SJSA1 (cell line): Measurements from ENCODE around the gene SNAP47. TPM values are rescaled to one million over a fixed set of nuclear protein-coding genes. Genes with fewer than 3 reads are reported as not detected.

ENCODE experiments used
- DNase-seq, 2 experiments: peaks; one replicate each; pipeline ENCODE4 v3.0.0-alpha.2; 2015 to 2020; ENCODE audit warnings: low spot score in 2 of 2, low read depth in 1 of 2
- H3K27ac ChIP-seq: fragments of 250-450 bp; sonication (Bioruptor Pico); 2 replicates; pipeline ENCODE4 v1.5.1; 2020; ENCODE audit warnings: mild to moderate bottlenecking, moderate library complexity
- H3K27me3 ChIP-seq: fragments of 250-450 bp; sonication (Bioruptor Pico); replicated peaks from 2 replicates; pipeline ENCODE4 v1.5.1; 2020; ENCODE audit warnings: mild to moderate bottlenecking, moderate library complexity
- H3K36me3 ChIP-seq: fragments of 250-450 bp; sonication (Bioruptor Pico); 2 replicates; pipeline ENCODE4 v1.5.1; 2020; ENCODE audit warnings: mild to moderate bottlenecking
- H3K4me1 ChIP-seq: fragments of 250-450 bp; sonication (Bioruptor Pico); replicated peaks from 2 replicates; pipeline ENCODE4 v1.6.1; 2021; ENCODE audit warnings: mild to moderate bottlenecking
- H3K4me3 ChIP-seq: fragments of 250-450 bp; sonication (Bioruptor Pico); 2 replicates; pipeline ENCODE4 v1.5.1; 2020; ENCODE audit warnings: mild to moderate bottlenecking
- H3K9me3 ChIP-seq: fragments of 250-450 bp; sonication (Bioruptor Pico); replicated peaks from 2 replicates; pipeline ENCODE4 v1.5.1; 2020; ENCODE audit warnings: mild to moderate bottlenecking
- total RNA-seq: library from RNA; depleted of rRNA; stranded (reverse); fragments of >200 nt; shearing (Covaris generic); gene quantifications from 2 replicates; pipeline ENCODE4 v1.2.3, GENCODE V29; 2014

The SNAP47 gene
- total RNA-seq, 1 experiment from 2014 or later: 51.2 TPM

DNA sequence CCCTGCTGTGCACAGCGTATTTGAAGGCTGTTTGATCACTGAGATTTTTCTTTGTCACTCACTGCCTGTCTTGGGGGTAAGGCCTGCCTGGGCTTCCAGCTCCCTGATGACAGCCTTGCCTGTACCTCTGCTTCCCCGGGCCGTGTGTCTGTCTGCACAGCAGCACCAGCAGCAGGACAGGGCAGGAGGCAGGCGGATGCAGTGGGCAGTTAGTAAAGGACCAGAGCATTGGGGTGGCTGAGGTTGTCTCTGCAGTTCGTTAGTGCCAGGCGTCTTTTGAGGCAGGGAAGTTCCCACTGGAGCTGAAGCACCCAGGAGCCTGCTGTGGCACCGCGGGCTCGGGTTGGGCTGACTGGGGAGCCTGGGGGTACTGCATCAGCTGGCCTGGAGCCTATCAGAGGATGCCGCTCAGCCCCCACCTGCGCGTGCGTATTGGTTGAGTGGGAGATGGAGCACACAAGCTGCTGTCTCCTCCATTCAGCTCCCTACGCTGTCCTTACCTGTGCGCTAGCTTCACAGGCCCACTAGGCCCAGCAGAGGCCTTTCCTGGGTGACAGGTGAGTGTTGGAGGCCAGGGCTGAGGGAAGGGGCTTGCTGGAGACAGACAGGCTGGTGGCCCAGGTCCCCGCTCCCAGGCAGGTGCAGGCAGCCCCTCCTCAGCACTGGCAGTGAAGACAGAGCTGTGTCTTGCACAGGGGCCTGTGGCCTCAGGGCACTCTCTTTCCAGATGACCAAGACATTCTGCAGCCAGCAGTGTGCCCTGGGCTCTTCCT is 28.2 kb downstream of the SNAP47 start:
- DNase-seq: no peak
- H3K4me3 ChIP-seq: no peak overlapping the region
- no peaks in the 10 kb centered on the region for H3K9me3 ChIP-seq
- no peak overlapping the region for H3K27ac ChIP-seq
- H3K4me1 ChIP-seq: peaks cover 46% of the 10 kb centered on the region
- peaks cover 74% of the 10 kb centered on the region for H3K36me3 ChIP-seq
- H3K27me3 ChIP-seq: no peaks in the 10 kb centered on the region

DNA sequence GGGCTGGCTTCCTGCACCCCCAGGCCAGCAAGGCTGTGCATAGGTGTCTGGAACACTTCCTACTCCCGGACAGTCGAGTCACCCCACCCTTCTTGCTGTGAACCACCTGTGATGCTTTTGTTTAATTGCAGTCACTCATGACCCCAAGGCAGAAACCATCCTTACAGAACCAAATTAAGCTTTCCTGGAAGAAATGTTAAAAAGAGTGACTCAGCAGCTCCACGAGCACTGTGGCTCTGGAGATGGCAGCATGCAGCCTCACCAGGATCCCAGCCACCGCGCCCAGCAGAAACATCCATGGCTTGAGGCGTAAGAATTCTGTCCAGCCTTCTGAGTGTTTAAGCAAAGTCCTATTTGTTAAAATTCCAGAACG is 28.8 kb downstream of the SNAP47 start:
- Histone ChIP-seq H3K27me3 (no peaks in the 10 kb centered on the region), H3K9me3 (no peaks in the 10 kb centered on the region), H3K36me3 (peaks cover 77% of the 10 kb centered on the region), H3K27ac (no peak overlapping the region), H3K4me3 (no peak overlapping the region), H3K4me1 (peaks cover 40% of the 10 kb centered on the region)
- no peak for DNase-seq

DNA sequence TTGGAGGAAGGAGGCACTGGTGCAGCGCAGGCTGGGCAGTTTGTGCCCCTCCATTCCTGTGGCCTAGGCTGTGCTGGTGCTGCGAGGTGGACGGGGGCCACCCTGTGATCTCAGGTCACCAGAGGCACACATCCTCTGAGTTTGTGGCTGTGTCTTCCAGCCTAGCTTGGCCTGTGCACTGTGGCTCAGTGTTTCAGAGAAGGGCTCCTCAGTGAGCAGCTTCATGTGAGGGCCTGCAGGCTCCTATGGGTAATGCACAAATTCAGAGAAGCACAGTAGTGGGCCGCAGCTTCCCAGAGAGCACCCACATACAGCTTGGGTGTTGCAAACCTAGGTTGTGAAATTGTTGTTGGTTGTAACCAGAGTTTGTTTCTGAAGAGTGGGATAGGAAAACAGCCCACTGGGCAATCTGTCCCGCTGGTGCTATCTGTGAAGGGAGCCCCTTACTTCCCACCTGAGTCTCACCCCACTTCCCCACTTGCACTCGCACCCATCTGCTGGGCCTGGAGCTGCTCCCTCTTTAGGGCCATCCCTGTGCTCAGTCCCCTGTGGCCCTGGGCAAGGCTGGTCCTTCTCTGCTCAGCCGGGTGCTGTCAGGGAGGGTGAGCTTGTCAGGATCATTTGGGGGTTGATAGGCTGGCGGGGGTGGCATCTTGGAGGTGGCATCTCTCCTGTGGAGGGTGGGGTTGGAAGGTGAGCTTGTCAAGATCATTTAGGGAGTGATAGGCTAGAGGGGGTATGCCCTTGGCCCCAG is 30.2 kb downstream of the SNAP47 start:
- no peak for DNase-seq
- Histone ChIP-seq H3K9me3 (no peaks in the 10 kb centered on the region), H3K27ac (no peak overlapping the region), H3K4me1 (peaks cover 26% of the 10 kb centered on the region), H3K27me3 (no peaks in the 10 kb centered on the region), H3K4me3 (no peak overlapping the region), H3K36me3 (peaks cover 70% of the 10 kb centered on the region)

DNA sequence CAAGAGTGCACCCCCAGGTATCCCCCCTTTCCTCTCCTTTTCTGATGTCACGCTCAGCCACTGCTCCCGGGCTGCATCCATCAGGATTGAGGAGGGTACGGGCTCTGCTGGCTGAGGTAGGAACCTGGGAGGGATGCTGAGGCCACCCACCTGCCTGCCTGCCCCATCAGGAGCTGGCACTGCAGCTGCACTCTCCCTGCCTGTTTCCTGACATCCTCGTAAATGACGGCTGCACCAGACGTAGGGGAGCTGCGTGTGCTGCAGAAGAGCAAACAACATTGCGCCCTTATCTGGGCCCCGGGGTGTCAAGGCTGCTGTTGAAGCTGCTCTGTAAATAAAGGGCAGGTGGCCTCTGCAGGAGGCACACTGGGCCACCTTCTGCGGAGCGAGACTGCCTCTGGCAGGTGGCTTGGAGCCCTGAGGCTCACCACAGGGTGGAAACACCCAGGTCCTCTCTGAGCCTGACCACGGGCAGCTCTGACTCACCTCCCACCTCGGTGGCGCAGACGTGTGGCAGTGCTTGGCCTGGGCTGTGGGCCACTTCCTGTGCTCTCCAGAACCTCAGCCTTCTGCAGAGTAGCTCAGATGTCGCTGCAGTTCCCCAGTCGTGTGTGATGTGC is 30.9 kb downstream of the SNAP47 start:
- no peak overlapping the region for H3K4me3 ChIP-seq
- H3K27me3 ChIP-seq: no peaks in the 10 kb centered on the region
- H3K4me1 ChIP-seq: peaks cover 21% of the 10 kb centered on the region
- H3K9me3 ChIP-seq: no peaks in the 10 kb centered on the region
- DNase-seq: no peak
- H3K36me3 ChIP-seq: peaks cover 64% of the 10 kb centered on the region
- H3K27ac ChIP-seq: no peak overlapping the region

DNA sequence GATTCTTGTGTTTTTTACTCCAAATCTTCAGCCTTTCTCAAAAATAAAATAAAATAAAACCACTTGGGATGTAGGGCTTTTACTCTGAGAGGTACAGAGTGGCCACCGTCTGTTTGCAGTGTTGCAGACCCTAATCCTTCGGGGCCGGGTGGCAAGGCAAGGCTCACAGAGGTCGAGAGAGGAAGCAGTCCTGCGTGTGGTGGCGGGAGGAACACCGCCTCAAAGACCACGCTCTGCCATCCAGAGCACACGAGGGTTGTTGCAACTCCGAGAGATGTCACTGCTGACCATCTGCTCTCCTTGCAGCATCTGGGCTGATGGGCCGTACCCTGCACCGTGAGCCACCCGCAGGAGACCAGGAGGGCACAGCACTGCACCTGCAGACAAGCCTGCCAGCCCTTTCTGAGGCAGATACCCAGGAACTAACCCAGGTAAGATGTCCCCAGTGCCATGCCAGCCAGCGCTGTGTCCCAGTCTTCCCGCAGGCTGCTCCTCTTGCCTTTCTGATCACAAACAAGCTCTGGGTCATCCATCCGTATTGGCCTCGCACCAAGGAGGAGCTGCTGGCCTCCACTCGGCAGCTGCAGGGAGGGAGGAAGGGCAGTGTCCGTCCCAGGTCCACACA is 31.5 kb downstream of the SNAP47 start:
- Histone ChIP-seq H3K27ac (no peak overlapping the region), H3K4me1 (peaks cover 21% of the 10 kb centered on the region)

DNA sequence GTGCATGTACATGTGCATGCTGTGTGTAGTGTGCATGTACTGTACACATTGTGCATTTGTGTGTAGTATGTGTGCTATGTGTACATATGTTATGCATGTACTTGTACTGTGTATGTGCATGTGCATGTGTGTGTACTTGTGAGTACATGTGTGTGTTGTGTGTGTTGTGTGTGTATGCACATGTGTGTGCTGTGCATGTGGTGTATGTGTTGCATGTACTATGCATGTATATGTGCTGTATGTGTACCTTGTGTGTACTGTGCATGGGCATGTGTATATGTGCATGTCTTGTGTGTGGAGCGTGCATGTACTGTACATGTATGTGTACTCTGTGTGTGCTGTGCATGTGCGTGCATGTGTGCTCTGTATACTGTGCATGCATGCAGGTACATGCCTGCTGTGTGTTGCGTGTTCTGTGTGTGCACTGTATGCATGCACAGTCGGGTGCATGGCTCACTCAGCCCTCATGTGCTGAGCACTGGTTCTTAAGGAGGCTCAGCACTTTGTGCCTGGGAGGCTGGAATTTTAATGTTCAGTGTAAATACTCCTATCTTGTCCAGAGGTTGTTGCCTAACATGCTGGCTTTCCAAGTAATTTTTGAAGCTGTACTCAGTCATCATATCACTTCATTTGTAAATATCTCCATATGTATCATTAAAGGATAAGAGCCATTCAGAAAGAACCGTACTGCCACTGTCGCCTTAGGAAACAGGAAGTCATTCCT is 32.3 kb downstream of the SNAP47 start:
- Histone ChIP-seq H3K9me3 (no peaks in the 10 kb centered on the region), H3K4me1 (peaks cover 15% of the 10 kb centered on the region), H3K36me3 (peaks cover 51% of the 10 kb centered on the region), H3K27me3 (no peaks in the 10 kb centered on the region), H3K4me3 (no peak overlapping the region), H3K27ac (no peak overlapping the region)
- DNase-seq: no peak

More for the DNA sequence above, 31.5 kb downstream of the SNAP47 start:
- DNase-seq: no peak
- H3K27me3 ChIP-seq: no peaks in the 10 kb centered on the region
- no peak overlapping the region for H3K4me3 ChIP-seq
- peaks cover 57% of the 10 kb centered on the region for H3K36me3 ChIP-seq
- H3K9me3 ChIP-seq: no peaks in the 10 kb centered on the region

DNA sequence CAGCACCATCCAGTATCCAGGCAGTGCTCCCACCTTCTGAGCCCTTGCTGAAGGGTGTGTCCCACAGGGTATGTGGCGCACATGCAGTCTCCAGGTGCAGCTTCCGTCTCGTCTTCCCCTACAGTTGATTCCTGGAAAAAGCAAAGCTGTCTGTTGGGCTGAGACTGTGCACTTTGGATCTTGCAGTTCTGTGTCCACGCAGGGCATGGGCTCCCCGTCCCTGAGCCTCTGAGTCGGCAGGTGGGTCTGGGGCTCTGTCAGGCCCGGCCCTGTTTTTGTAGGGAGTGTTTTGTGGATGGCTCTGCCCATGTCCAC is 32.8 kb downstream of the SNAP47 start:
- H3K9me3 ChIP-seq: no peaks in the 10 kb centered on the region
- no peak overlapping the region for H3K4me3 ChIP-seq
- peaks cover 13% of the 10 kb centered on the region for H3K4me1 ChIP-seq
- no peaks in the 10 kb centered on the region for H3K27me3 ChIP-seq
- H3K27ac ChIP-seq: no peak overlapping the region
- DNase-seq: no peak
- peaks cover 50% of the 10 kb centered on the region for H3K36me3 ChIP-seq

DNA sequence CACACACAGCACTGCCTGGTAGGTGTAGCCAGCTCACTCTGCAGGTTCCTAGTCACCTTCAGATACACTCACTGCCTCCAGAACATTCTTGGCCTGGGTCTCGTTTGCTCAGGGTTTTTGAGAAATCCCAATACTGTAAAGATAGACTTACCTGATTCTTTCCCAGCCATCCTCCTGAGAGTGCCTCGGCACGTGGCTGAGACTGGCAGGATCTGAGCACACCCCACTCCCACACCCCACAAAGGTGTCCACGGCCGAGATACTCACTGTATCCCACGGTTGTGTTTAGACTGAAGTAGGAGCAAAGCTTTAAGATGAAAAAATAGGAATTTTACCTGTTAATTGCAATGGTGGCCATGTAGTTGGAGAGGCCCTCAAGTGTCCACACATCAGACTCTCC is 33.4 kb downstream of the SNAP47 start:
- no peak overlapping the region for H3K27ac ChIP-seq
- no peaks in the 10 kb centered on the region for H3K27me3 ChIP-seq
- peaks cover 14% of the 10 kb centered on the region for H3K4me1 ChIP-seq
- no peak overlapping the region for H3K4me3 ChIP-seq
- no peaks in the 10 kb centered on the region for H3K9me3 ChIP-seq
- peaks cover 47% of the 10 kb centered on the region for H3K36me3 ChIP-seq
- no peak for DNase-seq

DNA sequence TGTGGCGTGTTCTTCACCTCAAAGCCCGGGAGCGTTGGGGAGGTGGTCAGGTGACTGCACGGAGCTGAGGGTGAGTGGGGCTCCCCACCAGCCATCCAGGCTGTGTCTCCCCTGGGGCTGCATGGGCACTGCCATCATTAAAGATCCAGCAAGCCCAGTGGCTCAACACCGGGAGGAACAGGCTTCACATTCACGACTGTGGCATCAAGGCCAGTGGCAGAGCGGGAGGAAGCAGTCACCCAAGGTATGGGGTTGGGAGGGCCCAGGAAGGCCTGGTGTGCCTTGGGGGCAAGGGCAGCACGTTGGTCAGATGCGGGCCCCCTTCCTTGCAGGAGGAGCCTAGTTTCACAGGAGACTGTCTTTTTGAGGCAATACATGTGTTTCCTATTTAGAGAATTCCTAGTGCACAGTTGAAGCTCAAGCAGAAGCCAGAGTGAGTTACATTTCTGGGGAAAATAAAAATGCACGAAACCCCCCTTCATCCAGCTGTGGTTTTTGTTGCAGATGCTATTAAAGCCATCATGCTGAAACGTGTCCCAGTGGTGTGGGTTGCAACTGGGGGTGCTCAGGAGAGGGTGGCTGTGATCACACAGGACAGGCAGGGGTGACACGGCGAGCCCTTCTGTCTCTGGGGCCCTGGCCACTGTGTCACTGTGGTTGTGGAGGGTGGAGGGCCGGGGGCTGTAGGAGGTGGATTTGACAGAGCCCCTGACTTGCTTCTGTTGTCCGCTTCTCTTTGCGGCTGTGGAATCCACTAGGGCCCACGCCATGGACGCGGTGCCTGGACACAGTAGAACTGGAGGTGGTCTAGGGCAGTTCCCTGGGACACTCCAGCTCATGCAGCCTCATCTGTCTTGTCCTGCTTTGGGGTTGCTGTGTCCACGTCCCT is 34.1 kb downstream of the SNAP47 start:
- peaks cover 46% of the 10 kb centered on the region for H3K36me3 ChIP-seq
- peaks cover 16% of the 10 kb centered on the region for H3K4me1 ChIP-seq
- H3K9me3 ChIP-seq: no peaks in the 10 kb centered on the region
- no peak overlapping the region for H3K4me3 ChIP-seq
- no peak for DNase-seq
- no peak overlapping the region for H3K27ac ChIP-seq
- no peaks in the 10 kb centered on the region for H3K27me3 ChIP-seq

DNA sequence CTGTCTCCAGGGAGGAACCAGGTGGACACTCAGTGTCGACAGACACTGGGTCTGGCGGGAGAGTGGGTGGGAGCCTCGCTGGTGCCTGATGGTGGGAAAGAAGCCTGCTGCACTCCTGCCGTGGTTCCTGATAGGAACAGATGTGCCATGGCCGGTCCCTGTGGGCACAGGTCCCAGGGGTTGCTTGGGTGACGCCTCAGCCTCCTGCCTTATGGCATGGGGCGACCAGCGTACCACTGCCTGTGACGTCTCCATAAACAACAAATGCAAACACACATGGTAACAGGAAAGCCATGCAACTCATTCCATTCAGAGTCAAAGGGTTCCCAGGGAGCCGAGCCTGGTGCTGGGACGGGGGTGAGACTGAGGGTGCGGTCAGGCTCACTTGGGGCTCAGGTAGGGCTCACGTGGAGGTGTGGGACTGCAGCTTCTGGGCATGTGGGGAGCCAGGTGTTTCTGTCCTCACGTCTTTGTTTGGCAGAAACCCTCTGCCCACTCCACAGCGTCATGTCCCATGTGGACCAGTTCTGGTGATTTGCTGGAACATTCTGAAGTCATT is 34.8 kb downstream of the SNAP47 start:
- Histone ChIP-seq H3K27me3 (no peaks in the 10 kb centered on the region), H3K27ac (no peak overlapping the region), H3K9me3 (no peaks in the 10 kb centered on the region), H3K4me3 (no peak overlapping the region), H3K4me1 (peaks cover 23% of the 10 kb centered on the region), H3K36me3 (peaks cover 47% of the 10 kb centered on the region)
- no peak for DNase-seq

DNA sequence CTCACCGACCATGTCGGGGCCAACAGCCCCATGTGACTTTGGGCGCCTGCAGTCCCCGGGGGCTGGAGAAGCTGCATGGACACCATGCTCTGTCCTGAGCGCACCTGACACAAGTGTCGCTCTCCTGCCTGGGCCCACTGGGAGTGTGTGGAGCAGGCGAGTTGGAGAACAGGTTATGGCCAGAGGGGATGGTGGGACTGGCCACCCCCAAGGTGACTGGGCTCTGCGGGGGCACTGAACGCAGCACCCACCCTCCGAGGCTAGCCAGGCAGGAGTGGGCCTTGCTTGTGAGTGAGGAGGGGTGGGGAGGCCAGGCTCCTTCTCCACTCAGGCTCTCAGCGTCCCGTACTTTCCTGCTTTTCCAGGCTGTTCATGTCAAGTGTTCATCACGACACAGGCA is 35.6 kb downstream of the SNAP47 start:
- Histone ChIP-seq H3K4me1 (peaks cover 30% of the 10 kb centered on the region), H3K9me3 (no peaks in the 10 kb centered on the region), H3K4me3 (no peak overlapping the region), H3K27me3 (no peaks in the 10 kb centered on the region), H3K36me3 (peaks cover 44% of the 10 kb centered on the region), H3K27ac (no peak overlapping the region)
- DNase-seq: no peak

DNA sequence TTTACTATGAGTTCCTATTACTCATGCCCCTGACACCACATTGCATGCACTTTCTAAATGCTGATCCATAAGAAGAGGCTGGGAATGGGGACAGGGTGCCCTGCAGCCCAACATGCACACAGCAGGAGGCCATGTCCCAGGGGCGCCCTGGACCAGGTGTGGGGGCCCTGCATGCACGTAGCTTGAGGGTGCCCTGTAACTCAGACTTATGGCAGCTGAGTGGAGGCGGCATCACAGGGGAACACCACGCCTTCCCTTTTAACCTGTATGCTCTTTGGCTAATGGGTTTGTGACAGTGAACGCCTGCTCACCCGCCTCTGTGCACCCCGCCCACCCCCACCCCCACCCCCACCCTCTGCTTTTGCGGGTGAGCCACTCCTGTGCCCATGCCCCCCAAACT is 36.1 kb downstream of the SNAP47 start:
- DNase-seq: no peak
- H3K4me1 ChIP-seq: peaks cover 30% of the 10 kb centered on the region
- no peaks in the 10 kb centered on the region for H3K9me3 ChIP-seq
- no peak overlapping the region for H3K27ac ChIP-seq
- H3K27me3 ChIP-seq: no peaks in the 10 kb centered on the region
- H3K4me3 ChIP-seq: no peak overlapping the region
- peaks cover 42% of the 10 kb centered on the region for H3K36me3 ChIP-seq
